Measurements from ENCODE around the gene KRT6A. TPM values are rescaled to one million over a fixed set of nuclear protein-coding genes. Genes with fewer than 3 reads are reported as not detected.

The KRT6A gene
- 18,870 TPM for total RNA-seq

DNA sequence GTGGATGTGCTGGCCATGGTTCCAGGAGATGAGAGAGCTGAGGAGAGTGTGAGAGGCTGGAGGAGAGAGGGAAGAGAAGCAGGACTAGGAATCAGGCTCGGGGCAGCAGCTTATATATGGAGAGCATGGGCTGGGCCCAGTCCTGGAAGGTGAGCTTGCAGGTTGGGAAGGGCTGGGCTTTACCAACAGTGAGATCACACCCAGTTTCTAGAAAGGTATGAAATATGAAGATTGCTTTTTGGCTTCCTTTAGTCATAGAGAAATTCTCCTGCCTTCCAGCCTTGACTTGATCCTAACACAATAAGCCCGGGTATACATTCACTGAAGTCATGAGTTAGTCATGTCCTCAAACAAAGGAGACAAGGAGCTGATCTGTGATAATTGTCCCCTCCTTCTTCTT, at the start of gene KRT6A:
KRT6A (minus strand) TSS at position 86 of the 400 bp plus-strand sequence; CDS start at position 17, 69 bp downstream.
- ATAC-seq = peak; percentile 62

DNA sequence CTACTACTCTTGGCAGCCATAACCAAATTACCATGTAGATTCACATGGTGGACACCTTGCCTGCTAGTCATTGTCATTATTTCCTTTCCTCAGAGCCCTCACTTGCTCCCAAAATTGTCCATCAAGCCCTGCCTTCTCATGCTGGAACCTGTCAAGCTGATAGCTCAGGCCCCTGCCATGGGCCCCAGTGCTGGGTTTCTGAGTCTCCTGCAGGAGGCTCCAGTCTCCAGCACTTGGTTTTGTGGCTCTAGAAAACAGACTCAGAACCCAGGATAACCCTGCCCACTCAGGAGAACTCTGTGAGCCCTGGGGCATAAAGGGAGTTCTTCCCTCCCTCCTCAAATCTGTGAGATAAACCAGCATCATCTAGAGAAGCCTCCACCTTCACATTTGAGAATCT, 49.1 kb upstream of the KRT6A start:
- no peak for ATAC-seq

DNA sequence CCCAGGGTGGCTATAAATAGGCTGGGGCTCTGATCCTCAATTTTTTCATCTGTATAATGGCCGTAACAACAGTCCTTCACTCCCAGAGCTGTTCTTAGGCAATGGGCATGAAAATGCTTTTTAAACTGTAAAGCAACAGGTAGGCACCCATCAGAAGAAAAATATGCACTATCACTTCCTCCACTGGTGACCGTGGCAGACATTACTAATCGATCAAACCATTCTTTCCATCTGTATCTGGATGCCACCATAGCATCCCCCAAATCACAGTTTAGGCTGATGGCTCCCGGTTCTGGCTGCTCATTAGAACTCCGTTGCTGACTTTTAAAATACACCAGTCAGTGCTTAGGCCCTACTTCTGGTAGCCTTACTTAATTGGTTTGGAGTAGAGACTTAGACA, 48.7 kb upstream of the KRT6A start:
- no peak for ATAC-seq

DNA sequence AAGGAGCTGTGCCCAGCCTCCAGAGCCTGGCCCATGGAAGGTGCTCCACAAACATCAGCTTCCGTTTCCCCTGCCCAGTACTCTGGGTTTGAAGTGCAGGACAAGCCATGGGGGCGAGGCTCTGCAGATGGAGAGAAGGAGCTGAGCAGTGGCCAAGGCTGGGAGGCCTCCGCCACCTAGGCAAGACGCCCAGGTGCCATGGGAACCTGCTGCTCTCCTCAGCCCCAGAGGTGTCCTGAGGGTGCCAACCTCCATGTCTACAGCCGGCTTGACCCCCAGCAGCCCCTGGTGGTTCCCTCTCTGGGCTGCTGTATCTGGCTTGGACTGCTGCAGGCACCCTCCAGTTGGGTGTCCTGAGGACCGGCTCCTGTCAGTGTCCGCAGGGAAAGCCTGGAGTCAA, 47.5 kb upstream of the KRT6A start:
- ATAC-seq = no peak

DNA sequence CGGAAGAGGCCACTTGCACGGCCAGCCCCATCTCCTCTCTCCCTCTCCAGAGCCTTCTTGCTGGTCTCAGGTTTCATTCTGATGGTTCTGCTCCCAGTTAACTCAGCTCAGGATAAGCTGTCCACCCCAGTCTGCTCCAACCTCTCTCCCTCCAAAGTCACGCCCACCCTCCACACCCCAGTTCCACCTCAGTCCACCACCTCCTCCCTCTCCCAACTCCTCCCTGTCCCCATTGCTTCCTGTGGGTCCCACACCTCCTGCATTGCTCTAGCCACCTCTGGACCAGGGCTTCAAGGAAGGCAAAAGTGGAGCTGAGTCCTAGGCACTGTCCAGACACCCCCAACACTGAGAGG, 46.7 kb upstream of the KRT6A start:
- no peak for ATAC-seq

DNA sequence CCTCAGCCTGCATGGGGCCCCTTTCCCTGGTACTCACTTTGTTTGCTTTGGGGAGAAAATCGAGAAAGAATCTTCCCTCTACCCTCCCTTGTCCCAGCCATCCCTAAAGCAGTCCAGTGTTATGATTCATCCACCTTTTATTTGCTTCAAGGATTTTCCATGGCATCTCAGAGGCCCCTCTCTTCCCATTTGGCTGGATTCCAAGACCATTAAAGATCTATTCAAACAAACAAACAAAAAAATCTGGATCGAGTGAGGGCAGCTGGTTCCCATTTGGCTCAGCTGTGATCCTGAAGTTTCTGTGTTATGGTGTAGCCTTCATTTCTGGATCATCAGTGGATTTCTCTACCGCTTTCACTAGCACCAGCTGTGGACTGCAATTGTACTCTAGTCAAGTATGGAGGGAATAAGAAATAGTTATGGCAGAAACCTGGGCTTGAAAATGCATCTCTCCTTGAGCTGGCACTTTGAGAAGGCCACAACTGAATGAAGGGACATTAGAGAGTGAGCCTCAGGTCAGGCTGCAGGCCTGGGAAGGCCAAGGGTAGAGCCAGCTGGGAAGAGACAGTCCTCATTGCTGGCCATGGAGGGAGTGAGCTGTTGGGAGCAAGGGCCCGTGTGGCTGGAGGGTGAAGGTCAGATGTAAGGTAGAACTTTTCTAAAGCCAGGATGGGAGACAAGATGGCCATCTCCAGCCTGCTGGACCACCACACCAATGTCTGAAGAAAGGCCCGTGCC, 46.2 kb upstream of the KRT6A start:
- no peak for ATAC-seq

DNA sequence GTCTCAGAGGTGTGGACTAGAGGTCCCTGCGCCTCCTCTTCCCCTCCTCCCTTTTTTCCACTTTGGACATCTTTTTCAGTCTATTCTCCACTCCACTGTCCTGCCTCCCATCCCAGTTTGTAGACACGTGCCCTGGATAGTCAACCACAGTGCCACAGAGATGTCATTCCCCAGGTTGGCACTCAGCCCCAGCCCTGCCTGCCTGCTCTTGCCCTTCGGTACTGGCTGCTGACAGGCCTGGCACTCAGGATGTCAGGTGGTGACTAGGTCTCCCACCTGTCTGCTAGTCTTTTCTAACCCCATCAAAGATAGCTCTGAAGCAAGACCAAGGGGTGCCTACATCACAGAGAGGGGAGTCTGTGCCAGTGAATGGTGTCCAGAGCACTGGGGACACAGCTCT, 44.0 kb upstream of the KRT6A start:
- ATAC-seq = peak; percentile 6

DNA sequence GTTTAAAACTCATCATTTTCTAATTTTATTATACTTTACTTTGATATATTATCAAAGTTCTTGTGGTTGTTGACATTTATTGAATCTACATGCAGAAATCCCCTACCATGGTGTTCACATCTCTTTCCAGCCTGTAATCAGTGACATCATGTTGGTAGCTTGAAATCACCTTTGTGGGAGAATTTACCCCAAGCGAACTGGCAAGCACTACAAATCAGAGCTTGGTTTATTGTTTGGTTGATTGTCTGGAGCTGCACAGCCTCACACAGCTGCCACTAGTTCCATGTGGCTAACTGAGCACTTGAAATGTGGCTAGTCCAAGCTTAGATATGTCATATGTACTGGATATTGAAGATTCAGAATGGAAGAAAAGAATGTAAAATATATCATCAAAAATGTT, 42.5 kb upstream of the KRT6A start:
- no peak for ATAC-seq

DNA sequence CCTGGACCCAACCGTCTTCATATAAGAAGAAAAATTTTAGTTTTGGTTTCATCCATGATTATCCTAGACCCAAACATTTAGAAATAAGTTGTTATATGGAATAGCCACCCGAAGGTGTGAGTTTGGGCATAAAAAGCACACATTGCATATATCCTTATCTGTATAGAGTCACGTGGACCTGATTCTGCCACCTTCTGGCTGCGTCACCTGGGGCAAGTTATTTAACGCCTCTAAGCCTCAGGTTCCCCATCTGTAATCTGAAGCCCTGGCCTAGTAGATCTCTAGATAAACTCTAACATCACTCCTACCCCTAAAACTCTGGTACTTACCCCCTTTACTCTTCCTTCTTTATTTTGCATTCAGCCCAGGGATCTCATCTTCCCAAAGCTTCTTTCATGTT, 41.4 kb upstream of the KRT6A start:
- no peak for ATAC-seq

DNA sequence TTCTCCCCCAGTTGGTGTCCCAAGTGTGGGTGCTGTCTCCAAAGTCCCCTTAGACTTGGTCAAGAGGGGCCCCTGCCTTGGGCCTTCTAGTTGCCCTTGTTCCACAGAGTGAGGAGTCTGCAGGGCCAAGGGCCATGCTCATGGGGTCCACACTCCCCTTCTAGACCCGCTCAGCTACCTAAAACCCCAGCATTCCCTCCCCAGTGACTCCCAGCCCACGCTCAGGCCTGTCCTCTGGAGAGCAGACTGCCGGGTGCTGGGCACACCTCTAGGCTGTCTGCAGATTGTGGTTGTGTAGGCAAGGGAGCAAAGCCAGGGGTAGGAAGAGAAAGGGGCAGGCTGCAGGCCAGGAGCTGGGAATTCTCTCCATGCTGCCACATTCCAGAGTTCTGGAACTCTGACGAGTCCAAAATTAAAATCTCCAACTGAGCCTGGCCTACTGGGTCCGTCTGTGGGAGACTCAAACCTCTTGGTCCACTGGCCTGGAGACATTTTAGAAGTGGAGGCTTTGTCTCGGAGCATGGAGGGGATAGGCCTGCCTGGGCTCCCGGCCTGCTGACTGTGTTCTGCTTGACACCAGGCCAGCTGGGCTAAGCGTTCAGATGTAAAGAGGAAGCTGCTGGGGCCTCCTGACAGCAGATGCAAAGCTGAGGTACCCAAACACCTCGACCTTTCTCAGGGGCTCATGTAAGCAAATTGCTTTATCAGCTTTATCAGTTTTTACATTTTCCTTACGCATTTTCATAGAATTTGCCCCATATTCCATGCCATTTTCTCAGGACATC, 40.8 kb upstream of the KRT6A start:
- peak; percentile 6 for ATAC-seq

DNA sequence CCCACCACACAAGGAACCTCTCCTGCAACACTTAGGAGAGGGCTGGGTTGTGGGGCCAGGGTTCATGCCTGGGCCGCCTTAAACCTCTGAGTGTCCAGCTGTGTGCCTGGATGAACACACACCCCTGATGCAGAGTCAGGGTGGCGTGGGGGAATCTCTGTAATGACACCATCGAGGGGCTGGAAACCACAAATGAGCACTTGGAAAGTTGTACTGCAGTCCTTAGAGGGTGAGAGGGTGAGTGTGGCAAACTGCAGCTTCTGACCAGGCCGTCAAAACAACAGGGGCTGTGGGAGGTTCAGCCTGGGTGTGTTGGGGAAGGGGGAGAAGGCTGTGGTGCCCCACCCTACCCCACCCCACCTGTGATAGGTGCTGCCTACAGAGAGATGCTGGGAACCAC, 39.6 kb upstream of the KRT6A start:
- no peak for ATAC-seq

DNA sequence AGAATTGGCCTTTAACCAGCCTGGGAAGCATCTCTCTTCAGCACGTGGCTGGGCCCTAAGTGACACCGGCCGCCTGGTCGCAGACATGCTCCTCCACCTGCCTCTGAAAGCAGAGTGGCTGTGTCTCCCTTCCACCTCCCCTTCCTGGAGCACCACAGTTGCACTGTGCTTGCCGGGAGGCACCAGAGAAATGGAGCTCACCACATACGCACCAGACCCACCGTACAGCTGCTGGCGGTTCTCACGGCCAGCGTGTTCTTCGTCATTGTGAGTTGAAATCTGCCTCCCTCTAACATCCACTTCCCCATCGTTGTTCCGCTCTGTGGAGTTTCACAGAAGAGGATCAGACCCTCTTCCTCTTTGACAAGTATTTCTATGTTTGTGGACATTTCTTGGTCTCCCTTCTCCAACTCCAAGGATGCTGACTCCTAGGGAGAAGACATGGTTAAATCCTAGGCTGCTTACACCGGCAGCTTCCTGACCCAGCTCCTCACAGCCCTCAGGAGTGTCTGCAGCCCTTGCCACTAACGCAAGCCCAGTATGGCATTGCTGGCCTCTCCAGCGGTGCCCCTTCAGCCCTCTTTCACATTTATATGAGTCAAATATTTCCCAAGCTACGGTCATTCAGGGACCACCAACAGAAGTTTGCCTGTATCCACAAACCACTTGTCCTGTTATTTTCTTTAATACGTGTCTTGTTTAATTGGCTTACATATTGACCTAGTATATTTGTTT, 38.7 kb upstream of the KRT6A start:
- ATAC-seq = no peak

DNA sequence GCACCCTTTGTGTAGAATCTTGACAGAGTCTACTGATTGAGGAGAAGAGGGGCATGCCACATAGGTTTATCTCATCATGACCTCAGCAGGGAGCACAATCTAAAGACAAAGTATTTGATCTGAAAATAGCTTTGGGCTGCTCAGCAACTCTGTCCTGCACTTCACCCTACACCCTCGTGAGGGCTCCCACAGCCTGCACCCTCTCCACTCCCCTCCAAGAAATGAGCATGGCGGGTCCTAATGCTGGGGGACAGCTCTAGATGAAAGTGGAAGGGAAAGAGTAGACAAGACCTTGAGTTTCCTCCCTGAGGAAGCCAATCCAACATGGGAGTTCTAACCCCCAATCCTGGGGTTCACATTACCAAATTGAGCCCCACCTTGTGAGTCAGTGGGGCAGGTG, 37.8 kb upstream of the KRT6A start:
- ATAC-seq = no peak

DNA sequence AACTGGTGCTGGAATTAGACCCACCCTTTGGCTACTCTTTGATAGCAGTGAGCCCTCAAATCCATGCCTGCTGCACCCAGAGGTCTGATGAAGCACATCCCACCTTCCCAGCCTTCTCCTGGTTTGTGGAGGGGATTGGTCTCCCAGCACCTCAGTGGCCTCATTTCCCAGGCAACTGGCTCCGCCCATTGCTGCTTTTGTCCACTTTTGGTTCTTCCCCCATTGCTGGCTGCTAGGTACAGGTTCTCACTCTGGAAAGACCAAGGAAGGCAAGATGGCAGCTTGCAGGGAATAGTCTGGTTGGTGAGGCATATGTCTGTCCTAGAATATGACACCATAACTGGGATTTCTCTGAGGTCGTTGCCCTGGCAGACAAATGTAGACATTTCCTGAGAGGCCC, 37.3 kb upstream of the KRT6A start:
- ATAC-seq = no peak

DNA sequence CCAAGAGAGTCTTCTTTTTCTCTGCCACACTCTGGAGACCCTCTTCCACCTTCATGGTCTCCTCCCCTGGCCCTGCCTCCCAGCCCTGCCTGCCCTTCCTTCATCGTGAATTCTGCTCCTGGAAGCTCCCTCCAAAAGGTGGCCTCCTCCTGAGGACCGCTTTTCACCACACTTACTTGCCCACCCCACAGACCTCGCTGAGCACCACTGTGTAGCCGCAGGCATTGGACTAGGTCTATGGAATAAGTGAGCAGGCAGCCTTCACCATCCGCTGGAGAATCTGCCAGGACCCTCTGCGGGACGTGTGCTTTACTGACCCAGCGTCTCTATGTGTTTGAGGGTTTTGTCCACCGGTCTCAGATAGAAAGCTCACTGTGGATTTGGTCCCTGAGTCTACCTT, 36.8 kb upstream of the KRT6A start:
- no peak for ATAC-seq

DNA sequence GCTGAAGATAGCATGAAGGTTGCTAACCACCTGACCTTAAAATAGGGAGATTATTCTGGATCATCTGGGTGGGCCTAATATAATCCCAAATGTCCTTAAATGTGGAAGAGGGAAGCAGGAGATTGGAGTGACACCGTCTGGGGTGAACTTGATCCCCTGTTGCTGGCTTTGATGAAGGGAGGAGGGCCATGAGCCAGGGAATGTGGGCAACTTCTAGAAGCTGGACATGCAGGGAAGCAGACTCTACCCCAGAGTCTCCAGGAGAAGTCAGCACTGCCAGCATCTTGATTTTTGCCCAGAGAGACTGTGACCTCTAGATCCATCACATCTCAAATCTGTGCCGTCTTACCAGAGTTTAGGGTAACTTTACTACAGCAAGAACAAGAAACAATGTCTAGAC, 36.4 kb upstream of the KRT6A start:
- no peak for ATAC-seq

DNA sequence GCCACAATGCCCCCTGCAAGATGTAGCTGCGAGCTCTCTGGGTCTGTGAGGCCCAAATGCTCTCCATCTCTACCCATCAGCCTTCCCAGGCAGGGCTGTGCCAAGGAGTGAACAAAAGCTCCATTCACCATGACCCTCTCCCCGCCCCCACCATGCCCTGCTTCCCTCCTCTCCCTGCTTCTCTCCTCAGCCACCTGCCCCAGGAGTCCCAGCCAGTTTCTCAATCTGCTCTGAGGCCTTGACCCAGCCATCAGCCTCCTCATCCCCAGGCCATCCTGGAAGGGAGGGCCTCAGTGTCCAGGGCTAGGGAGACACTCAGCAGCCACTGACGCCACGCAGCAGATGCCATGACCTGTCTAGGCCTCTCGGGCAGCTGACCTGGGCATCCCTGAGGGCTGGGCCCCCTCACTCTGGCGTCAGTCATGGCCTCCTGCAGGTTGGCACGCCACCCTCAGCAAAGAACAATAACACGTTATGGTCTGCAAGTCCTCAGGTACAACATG, 35.6 kb upstream of the KRT6A start:
- no peak for ATAC-seq

DNA sequence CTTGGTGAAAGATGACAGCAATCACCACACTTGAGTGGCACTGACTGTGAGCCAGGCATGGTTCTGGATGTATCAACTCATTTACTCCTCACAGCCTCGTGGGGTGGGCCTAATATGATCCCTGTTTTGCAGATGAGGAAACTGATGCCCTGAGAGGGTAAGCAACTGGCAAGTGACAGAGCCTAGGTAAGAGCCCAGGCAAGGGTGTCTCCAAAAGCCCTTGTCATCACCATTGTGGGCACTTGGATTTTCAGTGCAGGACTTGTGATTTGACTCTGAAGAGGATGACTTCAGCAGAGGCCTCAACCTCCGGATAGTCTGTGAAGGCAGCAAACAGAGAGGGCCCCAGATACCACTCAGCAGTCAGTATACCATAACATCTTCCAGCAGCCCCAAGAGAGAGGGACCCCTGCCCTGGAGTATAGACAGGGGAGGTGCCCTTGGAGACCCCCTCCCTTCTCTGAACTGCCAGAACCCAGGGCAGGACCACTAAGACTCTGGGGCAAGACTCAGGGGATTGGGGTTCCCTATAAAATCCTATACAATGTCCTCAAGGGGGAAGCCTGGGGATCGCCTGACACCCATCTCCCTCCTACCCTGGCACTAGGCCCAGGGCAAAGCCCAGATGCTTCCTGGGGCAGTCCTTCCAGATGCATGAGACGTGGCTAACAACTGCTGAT, 34.2 kb upstream of the KRT6A start:
- ATAC-seq = no peak

DNA sequence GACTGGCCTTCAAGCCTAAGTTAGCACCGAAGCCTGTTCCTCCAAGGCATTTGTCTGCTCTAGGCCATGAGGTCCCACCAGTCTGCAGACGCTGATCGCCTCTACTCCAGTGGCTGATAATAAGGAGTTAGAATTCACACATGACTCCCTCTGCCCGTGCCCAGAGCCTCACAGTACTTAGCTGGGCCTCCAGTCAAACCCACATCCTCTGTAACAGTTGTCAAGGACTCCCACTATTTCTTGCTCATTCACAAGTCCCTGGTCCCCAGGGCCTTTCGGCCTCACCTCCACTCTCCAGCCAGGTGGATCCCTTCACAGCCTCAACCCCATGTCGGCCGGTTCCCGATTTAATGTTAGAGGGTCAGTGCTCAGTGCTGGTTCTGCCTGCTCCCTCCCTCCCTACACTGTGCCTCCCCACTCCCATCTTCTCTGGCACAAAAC, 33.5 kb upstream of the KRT6A start:
- no peak for ATAC-seq

DNA sequence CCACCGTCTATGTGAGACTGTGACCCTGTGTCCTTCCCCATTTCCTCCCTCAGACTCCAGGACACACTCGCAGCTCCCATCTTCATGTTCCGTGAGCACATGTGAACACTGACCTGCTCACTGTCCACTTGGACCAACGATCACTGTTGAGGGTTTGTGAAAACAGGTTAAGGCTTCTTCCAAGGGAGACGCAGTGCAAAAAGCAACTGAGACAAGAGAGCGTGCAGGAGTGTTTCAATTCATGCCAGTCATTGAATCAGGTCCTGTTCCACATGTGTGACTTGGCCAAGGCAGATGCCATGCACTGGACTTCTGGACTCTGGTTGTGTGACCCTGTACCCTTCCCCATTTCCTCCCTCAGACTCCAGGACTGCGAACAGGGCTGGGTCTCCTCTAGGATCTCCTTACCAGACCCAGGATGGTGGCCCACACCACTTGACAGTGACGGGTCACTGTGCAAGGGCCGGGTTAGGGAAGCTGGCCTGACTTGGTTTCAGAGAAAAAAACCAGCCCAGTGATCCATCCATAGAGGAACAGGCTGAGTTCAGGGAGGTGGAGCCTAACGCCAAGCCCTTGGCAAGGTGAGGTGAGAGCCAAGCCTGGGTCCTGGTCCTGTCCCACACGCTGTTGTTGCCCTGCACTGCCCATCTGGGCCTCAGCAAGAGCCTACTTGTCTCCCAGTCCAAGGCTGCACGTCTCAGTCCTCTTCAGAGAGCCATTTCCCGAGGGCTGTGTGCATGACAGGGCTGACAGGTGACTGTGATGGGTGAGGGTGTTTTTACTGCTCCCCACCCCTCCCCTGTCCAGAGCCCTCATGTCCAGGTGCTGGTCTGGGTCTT, 32.8 kb upstream of the KRT6A start:
- ATAC-seq = no peak

DNA sequence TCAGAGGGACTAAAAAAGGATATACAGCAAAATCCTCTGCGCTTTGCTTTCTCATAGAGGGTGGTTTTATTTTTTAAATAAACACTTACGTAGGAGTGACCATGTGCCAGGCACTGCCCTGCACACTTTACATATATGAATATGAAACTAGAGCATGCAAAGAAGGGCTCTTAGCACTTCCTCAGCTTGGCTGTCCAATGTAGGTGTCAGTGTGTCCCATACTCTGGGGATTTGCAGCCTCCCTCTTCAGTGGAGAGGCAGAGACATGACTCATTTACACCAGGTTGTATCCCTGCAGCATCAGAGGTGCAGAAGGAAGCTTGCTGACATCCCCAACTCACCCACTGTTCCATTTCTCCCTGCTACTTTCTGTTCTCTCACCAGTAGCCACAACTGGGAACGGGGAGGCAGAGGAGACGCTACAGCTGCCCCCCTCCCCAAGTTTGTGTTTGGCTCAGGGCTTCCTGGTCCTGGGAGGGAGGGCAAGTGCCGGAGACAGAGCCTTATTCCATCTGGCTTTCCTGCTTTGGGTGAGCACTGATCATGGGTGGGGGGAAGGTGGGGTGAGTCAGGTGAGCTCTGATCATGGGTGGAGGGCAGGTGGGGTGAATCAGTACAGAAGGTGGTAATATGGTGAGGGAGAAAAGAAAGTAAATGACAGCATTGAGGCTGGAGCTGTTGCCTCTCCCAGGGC, 32.0 kb upstream of the KRT6A start:
- peak; percentile 2 for ATAC-seq

Data from esophagus mucosa (tissue), 1 donor.